Prostate gland (tissue), 2 donors: ENCODE results near the gene ALDH1L1.

ENCODE experiments used
- POLR2A ChIP-seq: fragments of 450-650 bp; IDR thresholded peaks from one replicate; pipeline ENCODE4 v1.6.1; 2016; ENCODE audit warnings: antibody characterized with exemption, mild to moderate bottlenecking
- POLR2AphosphoS5 ChIP-seq: sonication (generic); formaldehyde crosslinking; IDR thresholded peaks from one replicate; pipeline ENCODE4 v1.6.1; 2017; ENCODE audit warnings: antibody characterized with exemption
- TF ChIP-seq, protein P1 (sequence below), 4 experiments: fragments of 200-600 bp in 2 of 4; fragments of 450-650 bp in 2 of 4; sonication (generic) in 2 of 4; IDR thresholded peaks; 1 replicate in 3 of 4; 2 replicates in 1 of 4; pipeline ENCODE4 v1.5.1; 2016 to 2019; ENCODE audit warnings: antibody characterized with exemption in 4 of 4, mild to moderate bottlenecking in 2 of 4, moderate library complexity in 2 of 4

DNA sequence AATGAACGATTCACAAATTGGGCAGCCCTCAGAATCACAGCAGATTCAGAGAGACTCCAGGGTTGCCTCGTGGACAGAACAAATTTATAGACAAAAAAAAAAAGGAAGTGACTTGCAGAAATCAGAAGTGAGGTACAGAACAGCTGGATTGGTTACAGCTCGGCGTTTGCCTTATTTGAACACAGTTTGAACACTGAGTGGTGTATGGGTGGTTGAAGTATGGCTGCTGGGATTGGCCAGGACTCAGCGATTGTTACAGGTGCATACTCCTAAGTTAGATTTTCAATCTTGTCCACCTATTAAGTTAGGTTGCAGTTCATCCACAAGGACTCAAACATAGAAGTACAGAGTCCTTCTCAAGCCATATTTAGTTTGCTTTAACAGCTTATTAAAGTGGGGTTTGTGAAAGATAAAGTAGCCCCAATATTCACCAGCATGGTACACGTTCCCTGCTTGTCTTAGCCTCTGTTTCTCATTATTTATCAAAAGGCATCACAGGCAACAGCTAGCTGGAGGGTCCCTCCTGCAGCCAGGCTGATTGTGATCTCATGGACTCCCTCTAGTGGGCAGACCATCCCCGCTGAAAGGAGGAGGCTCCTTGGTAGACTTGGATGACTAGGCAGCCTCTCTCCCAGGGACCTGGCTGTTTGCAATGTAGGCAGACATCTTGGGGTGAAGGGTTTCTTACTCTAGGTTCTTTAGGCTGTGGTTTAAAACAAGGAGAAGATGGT, 17.6 kb upstream of the ALDH1L1 start:
- TF ChIP-seq, protein P1, sequence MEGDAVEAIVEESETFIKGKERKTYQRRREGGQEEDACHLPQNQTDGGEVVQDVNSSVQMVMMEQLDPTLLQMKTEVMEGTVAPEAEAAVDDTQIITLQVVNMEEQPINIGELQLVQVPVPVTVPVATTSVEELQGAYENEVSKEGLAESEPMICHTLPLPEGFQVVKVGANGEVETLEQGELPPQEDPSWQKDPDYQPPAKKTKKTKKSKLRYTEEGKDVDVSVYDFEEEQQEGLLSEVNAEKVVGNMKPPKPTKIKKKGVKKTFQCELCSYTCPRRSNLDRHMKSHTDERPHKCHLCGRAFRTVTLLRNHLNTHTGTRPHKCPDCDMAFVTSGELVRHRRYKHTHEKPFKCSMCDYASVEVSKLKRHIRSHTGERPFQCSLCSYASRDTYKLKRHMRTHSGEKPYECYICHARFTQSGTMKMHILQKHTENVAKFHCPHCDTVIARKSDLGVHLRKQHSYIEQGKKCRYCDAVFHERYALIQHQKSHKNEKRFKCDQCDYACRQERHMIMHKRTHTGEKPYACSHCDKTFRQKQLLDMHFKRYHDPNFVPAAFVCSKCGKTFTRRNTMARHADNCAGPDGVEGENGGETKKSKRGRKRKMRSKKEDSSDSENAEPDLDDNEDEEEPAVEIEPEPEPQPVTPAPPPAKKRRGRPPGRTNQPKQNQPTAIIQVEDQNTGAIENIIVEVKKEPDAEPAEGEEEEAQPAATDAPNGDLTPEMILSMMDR (IDR thresholded peaks at IDR 0.05), result peak; percentile 12 to 71 (median 58)
- TF ChIP-seq POLR2AphosphoS5, result peak; percentile 13
- TF ChIP-seq POLR2A, result no peak
